HepG2 (cell line): ENCODE measurements around the gene MISFA. TPM values are rescaled to one million over a fixed set of nuclear protein-coding genes. Genes with fewer than 3 reads are reported as not detected.

Experiments
- AGO1 ChIP-seq: fragments of 200-400 bp; formaldehyde crosslinking; IDR thresholded peaks from 2 replicates; pipeline ENCODE4 v1.6.1; 2017; ENCODE audit warnings: mild to moderate bottlenecking, low read depth, low read length, moderate library complexity; ENCODE audit not compliant: poor library complexity, severe bottlenecking
- GATAD2A ChIP-seq: IDR thresholded peaks from 2 replicates; pipeline ENCODE4 v1.6.1; 2016
- JARID2 ChIP-seq: sonication (generic); formaldehyde crosslinking; IDR thresholded peaks from 2 replicates; pipeline ENCODE4 v1.8.1; 2023; ENCODE audit warnings: missing genetic modification reagents, inconsistent platforms; ENCODE audit not compliant: insufficient replicate concordance
- KLF11 ChIP-seq: IDR thresholded peaks from 2 replicates; pipeline ENCODE4 v1.6.1; 2016; ENCODE audit warnings: missing compliant biosample characterization
- MATR3 ChIP-seq: sonication (generic); formaldehyde crosslinking; IDR thresholded peaks from 2 replicates; pipeline ENCODE4 v1.4.0; 2020; ENCODE audit warnings: missing genetic modification reagents
- MED1 ChIP-seq: sonication (generic); formaldehyde crosslinking; IDR thresholded peaks from 2 replicates; pipeline ENCODE4 v1.4.0; 2020; ENCODE audit warnings: missing genetic modification reagents
- NR1H2 ChIP-seq: sonication (generic); formaldehyde crosslinking; IDR thresholded peaks from 2 replicates; pipeline ENCODE4 v1.8.1; 2022; ENCODE audit warnings: low read depth, missing genetic modification reagents, borderline replicate concordance
- ZBTB38 ChIP-seq: sonication (generic); formaldehyde crosslinking; IDR thresholded peaks from 2 replicates; pipeline ENCODE4 v1.5.1; 2020; ENCODE audit warnings: mild to moderate bottlenecking, missing genetic modification reagents
- ZFP90 ChIP-seq: sonication (generic); formaldehyde crosslinking; IDR thresholded peaks from 2 replicates; pipeline ENCODE4 v1.8.0; 2022; ENCODE audit warnings: missing genetic modification reagents, mild to moderate bottlenecking, inconsistent platforms, borderline replicate concordance
- ZNF264 ChIP-seq: sonication (generic); formaldehyde crosslinking; IDR thresholded peaks from 2 replicates; pipeline ENCODE4 v1.4.0; 2020; ENCODE audit warnings: missing genetic modification reagents
- ZNF850 ChIP-seq: sonication (generic); formaldehyde crosslinking; conservative IDR thresholded peaks from 2 replicates; pipeline ENCODE4 v1.9.0; 2021; ENCODE audit warnings: mild to moderate bottlenecking, missing genetic modification reagents
- ZSCAN29 ChIP-seq: sonication (generic); formaldehyde crosslinking; conservative IDR thresholded peaks from 2 replicates; pipeline ENCODE4 v1.4.0; 2020; ENCODE audit warnings: mild to moderate bottlenecking, missing genetic modification reagents
- polyA plus RNA-seq, 8 experiments: library from polyadenylated mRNA; depleted of rRNA in 3 of 8; stranded (reverse) in 7 of 8; unstranded in 1 of 8; fragments of >200 nt; fragmentation: Illumina TruSeq in 4 of 8; extraction: Trizol in 4 of 8; gene quantifications; 2 replicates each; pipeline versions ENCODE4 v1.2.1 to v1.2.3, GENCODE V29; 2011 to 2016; ENCODE audit warnings: low read depth in 4 of 8, missing spikeins in 1 of 8, mixed read lengths in 1 of 8; ENCODE audit not compliant: insufficient read depth in 1 of 8
- total RNA-seq, 5 experiments: library from RNA; depleted of rRNA; stranded (reverse); fragments of >200 nt; fragmentation: Illumina TruSeq; extraction: Trizol; gene quantifications; 2 replicates each; pipeline ENCODE4 v1.2.3, GENCODE V29; 2016; ENCODE audit warnings: low read depth in 1 of 5
- TF ChIP-seq, protein P1 (sequence below): sonication (generic); formaldehyde crosslinking; IDR thresholded peaks from 2 replicates; pipeline ENCODE4 v1.8.0; 2022; ENCODE audit warnings: missing genetic modification reagents, mild to moderate bottlenecking, inconsistent platforms, borderline replicate concordance
- TF ChIP-seq, protein P2 (sequence below): sonication (generic); formaldehyde crosslinking; IDR thresholded peaks from 2 replicates; pipeline ENCODE4 v1.4.0; 2020; ENCODE audit warnings: missing genetic modification reagents, borderline replicate concordance
- TF ChIP-seq, protein P3 (sequence below): sonication (generic); formaldehyde crosslinking; IDR thresholded peaks from 2 replicates; pipeline ENCODE4 v1.5.0; 2020; ENCODE audit warnings: mild to moderate bottlenecking, missing genetic modification reagents, moderate library complexity
- TF ChIP-seq, protein P4 (sequence below): IDR thresholded peaks from 2 replicates; pipeline ENCODE4 v1.6.1; 2016; ENCODE audit warnings: mild to moderate bottlenecking, missing biosample characterization, missing genetic modification reagents

MISFA gene
- total and polyA plus RNA-seq, 2 of the 13 experiments (the other 11 are each of a cell fraction or from before 2014, with no cell fraction given): 1.4 to 5.4 TPM

DNA sequence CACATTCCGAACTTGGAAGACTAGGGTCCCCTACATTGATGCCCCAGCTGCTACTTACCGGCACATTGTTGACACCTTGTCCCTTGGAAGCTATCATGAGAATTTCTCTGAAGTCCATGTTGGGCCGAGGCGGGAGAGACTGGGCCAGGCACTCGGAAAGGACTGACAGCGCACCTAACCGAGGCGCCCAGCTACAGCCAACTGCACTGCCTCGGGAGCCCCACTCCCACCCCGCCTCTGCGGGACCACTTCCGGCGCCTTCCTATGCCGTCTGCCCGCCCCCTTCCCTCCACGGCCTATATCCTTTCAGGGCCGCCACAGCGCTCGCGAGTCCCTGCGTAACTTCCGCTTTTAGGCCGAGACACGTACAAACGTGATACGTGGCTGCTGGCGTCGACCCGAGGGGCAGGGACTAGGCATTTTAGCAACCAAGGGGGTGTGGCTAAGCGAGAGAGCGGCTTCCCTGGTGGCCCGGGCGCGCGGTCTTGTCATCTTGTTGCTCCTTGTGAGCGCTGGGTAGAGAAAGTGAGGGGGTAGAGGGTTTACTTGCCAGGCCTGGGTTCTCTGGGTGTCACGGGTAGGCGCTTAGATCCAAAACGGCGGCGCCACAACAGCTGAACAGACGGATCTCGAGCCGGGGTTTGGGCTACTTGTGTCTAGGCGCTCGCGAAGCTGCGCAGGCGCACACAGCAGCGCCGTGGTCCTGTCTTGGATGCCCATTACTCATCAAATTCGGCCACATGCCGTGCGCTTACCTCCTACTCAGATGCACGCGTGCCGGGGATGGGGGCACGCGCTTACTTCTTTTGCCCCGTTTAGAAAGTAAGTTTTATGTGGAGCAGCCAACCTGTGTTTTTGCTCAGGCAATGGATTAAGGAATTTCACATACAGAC lies 34.8 kb downstream of the MISFA start, which contains the start of gene SPTY2D1 (continued):
- TF ChIP-seq, protein P1, sequence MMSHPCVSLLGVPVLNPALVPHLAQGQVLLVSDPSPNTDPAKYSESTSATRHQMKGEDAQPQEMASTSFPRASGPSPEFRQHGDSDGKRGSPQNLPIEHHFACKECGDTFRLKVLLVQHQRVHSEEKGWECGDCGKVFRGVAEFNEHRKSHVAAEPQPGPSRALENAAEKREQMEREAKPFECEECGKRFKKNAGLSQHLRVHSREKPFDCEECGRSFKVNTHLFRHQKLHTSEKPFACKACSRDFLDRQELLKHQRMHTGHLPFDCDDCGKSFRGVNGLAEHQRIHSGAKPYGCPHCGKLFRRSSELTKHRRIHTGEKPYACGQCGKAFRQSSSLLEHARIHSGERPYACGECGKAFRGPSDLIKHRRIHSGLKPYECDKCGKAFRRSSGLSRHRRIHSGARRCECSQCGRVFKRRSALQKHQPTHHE (CRISPR knock-in tag): no peak
- TF ChIP-seq JARID2 (CRISPR knock-in tag) (no peak), ZNF264 (no peak), ZNF850 (CRISPR knock-in tag) (no peak), ZBTB38 (CRISPR knock-in tag) (peak; percentile 62; the same call in 1 of the 2 replicates), MED1 (peak; percentile 61), ZFP90 (CRISPR knock-in tag) (peak; percentile 63), KLF11 (CRISPR knock-in tag) (no peak; the same call in none of the 2 replicates), MATR3 (CRISPR knock-in tag) (no peak), NR1H2 (CRISPR knock-in tag) (no peak), AGO1 (peak; percentile 47), ZSCAN29 (no peak), GATAD2A (CRISPR knock-in tag) (0 out of 2 replicates have a peak, but pooled peaks have one; percentile 20)
- TF ChIP-seq, protein P2, sequence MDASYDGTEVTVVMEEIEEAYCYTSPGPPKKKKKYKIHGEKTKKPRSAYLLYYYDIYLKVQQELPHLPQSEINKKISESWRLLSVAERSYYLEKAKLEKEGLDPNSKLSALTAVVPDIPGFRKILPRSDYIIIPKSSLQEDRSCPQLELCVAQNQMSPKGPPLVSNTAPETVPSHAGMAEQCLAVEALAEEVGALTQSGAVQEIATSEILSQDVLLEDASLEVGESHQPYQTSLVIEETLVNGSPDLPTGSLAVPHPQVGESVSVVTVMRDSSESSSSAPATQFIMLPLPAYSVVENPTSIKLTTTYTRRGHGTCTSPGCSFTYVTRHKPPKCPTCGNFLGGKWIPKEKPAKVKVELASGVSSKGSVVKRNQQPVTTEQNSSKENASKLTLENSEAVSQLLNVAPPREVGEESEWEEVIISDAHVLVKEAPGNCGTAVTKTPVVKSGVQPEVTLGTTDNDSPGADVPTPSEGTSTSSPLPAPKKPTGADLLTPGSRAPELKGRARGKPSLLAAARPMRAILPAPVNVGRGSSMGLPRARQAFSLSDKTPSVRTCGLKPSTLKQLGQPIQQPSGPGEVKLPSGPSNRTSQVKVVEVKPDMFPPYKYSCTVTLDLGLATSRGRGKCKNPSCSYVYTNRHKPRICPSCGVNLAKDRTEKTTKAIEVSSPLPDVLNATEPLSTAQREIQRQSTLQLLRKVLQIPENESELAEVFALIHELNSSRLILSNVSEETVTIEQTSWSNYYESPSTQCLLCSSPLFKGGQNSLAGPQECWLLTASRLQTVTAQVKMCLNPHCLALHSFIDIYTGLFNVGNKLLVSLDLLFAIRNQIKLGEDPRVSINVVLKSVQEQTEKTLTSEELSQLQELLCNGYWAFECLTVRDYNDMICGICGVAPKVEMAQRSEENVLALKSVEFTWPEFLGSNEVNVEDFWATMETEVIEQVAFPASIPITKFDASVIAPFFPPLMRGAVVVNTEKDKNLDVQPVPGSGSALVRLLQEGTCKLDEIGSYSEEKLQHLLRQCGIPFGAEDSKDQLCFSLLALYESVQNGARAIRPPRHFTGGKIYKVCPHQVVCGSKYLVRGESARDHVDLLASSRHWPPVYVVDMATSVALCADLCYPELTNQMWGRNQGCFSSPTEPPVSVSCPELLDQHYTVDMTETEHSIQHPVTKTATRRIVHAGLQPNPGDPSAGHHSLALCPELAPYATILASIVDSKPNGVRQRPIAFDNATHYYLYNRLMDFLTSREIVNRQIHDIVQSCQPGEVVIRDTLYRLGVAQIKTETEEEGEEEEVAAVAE (CRISPR knock-in tag): no peak; the same call in 1 of the 2 replicates
- TF ChIP-seq, protein P3, sequence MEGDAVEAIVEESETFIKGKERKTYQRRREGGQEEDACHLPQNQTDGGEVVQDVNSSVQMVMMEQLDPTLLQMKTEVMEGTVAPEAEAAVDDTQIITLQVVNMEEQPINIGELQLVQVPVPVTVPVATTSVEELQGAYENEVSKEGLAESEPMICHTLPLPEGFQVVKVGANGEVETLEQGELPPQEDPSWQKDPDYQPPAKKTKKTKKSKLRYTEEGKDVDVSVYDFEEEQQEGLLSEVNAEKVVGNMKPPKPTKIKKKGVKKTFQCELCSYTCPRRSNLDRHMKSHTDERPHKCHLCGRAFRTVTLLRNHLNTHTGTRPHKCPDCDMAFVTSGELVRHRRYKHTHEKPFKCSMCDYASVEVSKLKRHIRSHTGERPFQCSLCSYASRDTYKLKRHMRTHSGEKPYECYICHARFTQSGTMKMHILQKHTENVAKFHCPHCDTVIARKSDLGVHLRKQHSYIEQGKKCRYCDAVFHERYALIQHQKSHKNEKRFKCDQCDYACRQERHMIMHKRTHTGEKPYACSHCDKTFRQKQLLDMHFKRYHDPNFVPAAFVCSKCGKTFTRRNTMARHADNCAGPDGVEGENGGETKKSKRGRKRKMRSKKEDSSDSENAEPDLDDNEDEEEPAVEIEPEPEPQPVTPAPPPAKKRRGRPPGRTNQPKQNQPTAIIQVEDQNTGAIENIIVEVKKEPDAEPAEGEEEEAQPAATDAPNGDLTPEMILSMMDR: 0 out of 2 replicates have a peak, but pooled peaks have one; percentile 11
- TF ChIP-seq, protein P4, sequence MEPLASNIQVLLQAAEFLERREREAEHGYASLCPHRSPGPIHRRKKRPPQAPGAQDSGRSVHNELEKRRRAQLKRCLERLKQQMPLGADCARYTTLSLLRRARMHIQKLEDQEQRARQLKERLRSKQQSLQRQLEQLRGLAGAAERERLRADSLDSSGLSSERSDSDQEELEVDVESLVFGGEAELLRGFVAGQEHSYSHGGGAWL: peak; percentile 13; the same call in 1 of the 2 replicates
